HEK293 (cell line): ENCODE results near the gene ZCCHC7.

Experiments
- CTCF ChIA-PET: fragments of 350-600 bp; formaldehyde crosslinking; extraction: SDS; loops from one replicate; lab custom pipeline; 2021; ENCODE audit warnings: antibody characterized with exemption; lab: Yijun Ruan, JAX
- POLR2A ChIA-PET: fragments of 300-600 bp; formaldehyde crosslinking; extraction: SDS; loops from one replicate; lab custom pipeline; 2020; ENCODE audit warnings: antibody characterized with exemption, inconsistent platforms; lab: Yijun Ruan, JAX
- H3K27ac ChIP-seq: fragments of 200-500 bp; sonication (Bioruptor generic); 2 replicates; pipeline ENCODE4 v1.5.1; 2014; ENCODE audit warnings: low read depth, low read length, control low read depth, inconsistent platforms; ENCODE audit errors: extremely low read depth
- H3K36me3 ChIP-seq, 2 experiments: fragments of 200-500 bp in 1 of 2; sonication (Bioruptor generic) in 1 of 2; 1 replicate in 1 of 2; 2 replicates in 1 of 2; pipeline ENCODE4 v1.5.1; 2014 to 2017; ENCODE audit warnings: inconsistent platforms in 2 of 2, low read length in 2 of 2; ENCODE audit not compliant: control insufficient read depth in 2 of 2, insufficient read depth in 1 of 2
- H3K4me1 ChIP-seq: fragments of 200-500 bp; sonication (Bioruptor generic); 2 replicates; pipeline ENCODE4 v1.5.1; 2014; ENCODE audit warnings: mild to moderate bottlenecking, low read length, inconsistent platforms; ENCODE audit not compliant: control insufficient read depth, insufficient read depth
- H3K4me3 ChIP-seq: 2 replicates; pipeline ENCODE4 v1.5.1; 2011; ENCODE audit warnings: low read depth, mild to moderate bottlenecking, control low read depth, low read length, moderate library complexity
- H3K9me3 ChIP-seq: fragments of 200-500 bp; sonication (Bioruptor generic); 2 replicates; pipeline ENCODE4 v1.5.1; 2014; ENCODE audit warnings: low read depth, low read length, inconsistent platforms; ENCODE audit not compliant: control insufficient read depth, insufficient read depth
- MEIS1 ChIP-seq: sonication (generic); formaldehyde crosslinking; IDR thresholded peaks from 2 replicates; pipeline ENCODE4 v1.8.1; 2022; ENCODE audit warnings: missing genetic modification reagents, mild to moderate bottlenecking, borderline replicate concordance
- SALL2 ChIP-seq: fragments of 450-650 bp; formaldehyde crosslinking; IDR thresholded peaks from 2 replicates; pipeline ENCODE4 v1.5.0; 2017; ENCODE audit warnings: missing biosample characterization, mild to moderate bottlenecking, missing genetic modification characterization, borderline replicate concordance
- SCRT2 ChIP-seq: fragments of 450-650 bp; formaldehyde crosslinking; IDR thresholded peaks from 2 replicates; pipeline ENCODE4 v1.5.1; 2016; ENCODE audit warnings: missing biosample characterization, missing genetic modification characterization
- ZNF121 ChIP-seq: fragments of 450-650 bp; formaldehyde crosslinking; IDR thresholded peaks from 2 replicates; pipeline ENCODE4 v1.5.1; 2016; ENCODE audit warnings: missing biosample characterization, missing genetic modification characterization
- ZNF791 ChIP-seq: fragments of 450-650 bp; formaldehyde crosslinking; IDR thresholded peaks from 2 replicates; pipeline ENCODE4 v1.5.1; 2016; ENCODE audit warnings: missing biosample characterization, missing genetic modification characterization
- ZSCAN16 ChIP-seq: fragments of 450-650 bp; formaldehyde crosslinking; IDR thresholded peaks from 2 replicates; pipeline ENCODE4 v1.5.1; 2016; ENCODE audit warnings: missing biosample characterization, missing genetic modification characterization
- TF ChIP-seq, protein P1 (sequence below): fragments of 450-650 bp; formaldehyde crosslinking; IDR thresholded peaks from 2 replicates; pipeline ENCODE4 v1.5.1; 2016; ENCODE audit warnings: missing biosample characterization, missing genetic modification characterization, low read depth
- TF ChIP-seq, protein P2 (sequence below): fragments of 450-650 bp; formaldehyde crosslinking; optimal IDR thresholded peaks from 2 replicates; pipeline ENCODE3; 2016; ENCODE audit warnings: missing biosample characterization, mild to moderate bottlenecking, missing genetic modification characterization
- TF ChIP-seq, protein P3 (sequence below): fragments of 450-650 bp; formaldehyde crosslinking; IDR thresholded peaks from 2 replicates; pipeline ENCODE4 v1.5.1; 2016; ENCODE audit warnings: missing biosample characterization, missing genetic modification characterization
- TF ChIP-seq, protein P4 (sequence below): fragments of 450-650 bp; formaldehyde crosslinking; IDR thresholded peaks from 2 replicates; pipeline ENCODE4 v1.5.1; 2017; ENCODE audit warnings: missing biosample characterization, missing genetic modification characterization
- TF ChIP-seq, protein P5 (sequence below): fragments of 450-650 bp; formaldehyde crosslinking; IDR thresholded peaks from 2 replicates; pipeline ENCODE4 v1.5.1; 2017; ENCODE audit warnings: missing biosample characterization, mild to moderate bottlenecking, missing genetic modification characterization, moderate library complexity
- TF ChIP-seq, protein P6 (sequence below): fragments of 450-650 bp; formaldehyde crosslinking; IDR thresholded peaks from 2 replicates; pipeline ENCODE4 v1.5.1; 2016; ENCODE audit warnings: missing biosample characterization, missing genetic modification characterization
- TF ChIP-seq, protein P7 (sequence below): fragments of 450-650 bp; formaldehyde crosslinking; IDR thresholded peaks from 2 replicates; pipeline ENCODE4 v1.5.1; 2016; ENCODE audit warnings: missing biosample characterization, missing genetic modification characterization

ZCCHC7 gene

DNA sequence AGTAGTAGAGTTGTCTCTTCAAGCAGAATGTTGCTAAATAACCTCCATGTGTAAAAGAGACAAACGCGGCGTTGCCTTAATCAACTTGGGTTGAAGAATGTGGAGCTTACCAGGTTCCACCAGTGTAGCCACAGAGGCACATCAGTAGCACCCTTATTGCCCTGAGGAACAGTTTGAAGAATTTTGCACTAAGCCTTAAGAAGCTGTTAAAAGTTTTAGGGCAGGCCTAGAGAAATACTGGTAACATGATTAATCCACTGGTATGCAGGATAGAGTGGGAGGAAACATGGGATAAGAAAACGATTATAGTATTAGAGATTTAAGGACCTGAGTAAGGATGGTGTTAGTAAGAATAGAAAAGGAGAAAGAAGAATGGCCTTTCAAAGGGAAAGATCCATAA lies 100.6 kb downstream of the ZCCHC7 start:
- Histone ChIP-seq H3K4me3 (no peak overlapping the region), H3K27ac (no peak overlapping the region), H3K36me3 (no peaks in the 10 kb centered on the region), H3K4me1 (no peaks in the 10 kb centered on the region)
- TF ChIP-seq, protein P1, sequence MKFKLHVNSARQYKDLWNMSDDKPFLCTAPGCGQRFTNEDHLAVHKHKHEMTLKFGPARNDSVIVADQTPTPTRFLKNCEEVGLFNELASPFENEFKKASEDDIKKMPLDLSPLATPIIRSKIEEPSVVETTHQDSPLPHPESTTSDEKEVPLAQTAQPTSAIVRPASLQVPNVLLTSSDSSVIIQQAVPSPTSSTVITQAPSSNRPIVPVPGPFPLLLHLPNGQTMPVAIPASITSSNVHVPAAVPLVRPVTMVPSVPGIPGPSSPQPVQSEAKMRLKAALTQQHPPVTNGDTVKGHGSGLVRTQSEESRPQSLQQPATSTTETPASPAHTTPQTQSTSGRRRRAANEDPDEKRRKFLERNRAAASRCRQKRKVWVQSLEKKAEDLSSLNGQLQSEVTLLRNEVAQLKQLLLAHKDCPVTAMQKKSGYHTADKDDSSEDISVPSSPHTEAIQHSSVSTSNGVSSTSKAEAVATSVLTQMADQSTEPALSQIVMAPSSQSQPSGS = 0 out of 2 replicates have a peak, but pooled peaks have one; percentile 27
- TF ChIP-seq, protein P2, sequence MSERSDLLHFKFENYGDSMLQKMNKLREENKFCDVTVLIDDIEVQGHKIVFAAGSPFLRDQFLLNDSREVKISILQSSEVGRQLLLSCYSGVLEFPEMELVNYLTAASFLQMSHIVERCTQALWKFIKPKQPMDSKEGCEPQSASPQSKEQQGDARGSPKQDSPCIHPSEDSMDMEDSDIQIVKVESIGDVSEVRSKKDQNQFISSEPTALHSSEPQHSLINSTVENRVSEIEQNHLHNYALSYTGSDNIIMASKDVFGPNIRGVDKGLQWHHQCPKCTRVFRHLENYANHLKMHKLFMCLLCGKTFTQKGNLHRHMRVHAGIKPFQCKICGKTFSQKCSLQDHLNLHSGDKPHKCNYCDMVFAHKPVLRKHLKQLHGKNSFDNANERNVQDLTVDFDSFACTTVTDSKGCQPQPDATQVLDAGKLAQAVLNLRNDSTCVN (tag by site-specific recombination) = no peak
- TF ChIP-seq ZNF791 = no peak
- TF ChIP-seq, all 188 proteins: peak for 1
- CTCF ChIA-PET = no interaction called here
- H3K9me3 ChIP-seq = no peaks in the 10 kb centered on the region
- POLR2A ChIA-PET = no interaction called here

DNA sequence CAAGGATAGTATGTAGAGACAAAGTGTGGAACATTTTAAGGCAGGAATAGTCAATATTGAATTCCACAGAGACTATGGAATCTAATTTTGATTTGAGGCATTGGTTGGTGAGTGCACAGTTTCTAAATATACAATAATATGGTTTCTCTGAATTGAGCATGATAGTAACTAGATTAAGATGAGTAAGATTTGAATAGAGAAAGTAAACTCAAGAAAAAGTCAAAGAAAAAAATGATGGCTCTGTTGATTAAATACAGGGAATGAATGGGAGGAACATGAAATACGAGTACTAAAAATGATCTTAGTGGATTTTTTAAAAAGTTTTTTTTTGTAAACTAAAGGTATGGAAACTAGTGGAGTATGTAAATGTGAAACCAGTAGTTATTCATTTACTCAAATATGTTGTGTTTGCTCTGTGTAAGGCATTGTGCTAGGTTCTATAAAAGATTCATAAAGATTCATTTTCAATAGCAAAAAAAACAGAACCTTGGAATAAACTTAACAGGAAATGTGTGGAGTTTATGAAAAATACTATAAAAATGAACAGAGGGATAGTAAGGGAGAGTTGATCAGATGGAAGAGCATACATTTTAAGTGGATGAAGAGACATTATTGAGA lies 101.2 kb downstream of the ZCCHC7 start:
- H3K9me3 ChIP-seq = no peaks in the 10 kb centered on the region
- H3K4me1 ChIP-seq = no peaks in the 10 kb centered on the region
- CTCF ChIA-PET = interaction anchor here (0.6 kb wide), 1 partner anchor 62 kb away, joined by 6 read pairs; no protein-coding TSS in a partner anchor
- no peak overlapping the region for H3K4me3 ChIP-seq
- POLR2A ChIA-PET = no interaction called here
- TF ChIP-seq MEIS1 (no peak), ZNF121 (tag by site-specific recombination) (no peak), ZSCAN16 (tag by site-specific recombination) (no peak), SCRT2 (tag by site-specific recombination) (no peak), SALL2 (tag by site-specific recombination) (no peak)
- TF ChIP-seq, protein P3, sequence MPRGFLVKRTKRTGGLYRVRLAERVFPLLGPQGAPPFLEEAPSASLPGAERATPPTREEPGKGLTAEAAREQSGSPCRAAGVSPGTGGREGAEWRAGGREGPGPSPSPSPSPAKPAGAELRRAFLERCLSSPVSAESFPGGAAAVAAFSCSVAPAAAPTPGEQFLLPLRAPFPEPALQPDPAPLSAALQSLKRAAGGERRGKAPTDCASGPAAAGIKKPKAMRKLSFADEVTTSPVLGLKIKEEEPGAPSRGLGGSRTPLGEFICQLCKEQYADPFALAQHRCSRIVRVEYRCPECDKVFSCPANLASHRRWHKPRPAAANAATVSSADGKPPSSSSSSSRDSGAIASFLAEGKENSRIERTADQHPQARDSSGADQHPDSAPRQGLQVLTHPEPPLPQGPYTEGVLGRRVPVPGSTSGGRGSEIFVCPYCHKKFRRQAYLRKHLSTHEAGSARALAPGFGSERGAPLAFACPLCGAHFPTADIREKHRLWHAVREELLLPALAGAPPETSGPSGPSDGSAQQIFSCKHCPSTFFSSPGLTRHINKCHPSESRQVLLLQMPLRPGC (tag by site-specific recombination) = no peak
- TF ChIP-seq, protein P4, sequence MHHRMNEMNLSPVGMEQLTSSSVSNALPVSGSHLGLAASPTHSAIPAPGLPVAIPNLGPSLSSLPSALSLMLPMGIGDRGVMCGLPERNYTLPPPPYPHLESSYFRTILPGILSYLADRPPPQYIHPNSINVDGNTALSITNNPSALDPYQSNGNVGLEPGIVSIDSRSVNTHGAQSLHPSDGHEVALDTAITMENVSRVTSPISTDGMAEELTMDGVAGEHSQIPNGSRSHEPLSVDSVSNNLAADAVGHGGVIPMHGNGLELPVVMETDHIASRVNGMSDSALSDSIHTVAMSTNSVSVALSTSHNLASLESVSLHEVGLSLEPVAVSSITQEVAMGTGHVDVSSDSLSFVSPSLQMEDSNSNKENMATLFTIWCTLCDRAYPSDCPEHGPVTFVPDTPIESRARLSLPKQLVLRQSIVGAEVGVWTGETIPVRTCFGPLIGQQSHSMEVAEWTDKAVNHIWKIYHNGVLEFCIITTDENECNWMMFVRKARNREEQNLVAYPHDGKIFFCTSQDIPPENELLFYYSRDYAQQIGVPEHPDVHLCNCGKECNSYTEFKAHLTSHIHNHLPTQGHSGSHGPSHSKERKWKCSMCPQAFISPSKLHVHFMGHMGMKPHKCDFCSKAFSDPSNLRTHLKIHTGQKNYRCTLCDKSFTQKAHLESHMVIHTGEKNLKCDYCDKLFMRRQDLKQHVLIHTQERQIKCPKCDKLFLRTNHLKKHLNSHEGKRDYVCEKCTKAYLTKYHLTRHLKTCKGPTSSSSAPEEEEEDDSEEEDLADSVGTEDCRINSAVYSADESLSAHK (tag by site-specific recombination) = no peak
- TF ChIP-seq, protein P5, sequence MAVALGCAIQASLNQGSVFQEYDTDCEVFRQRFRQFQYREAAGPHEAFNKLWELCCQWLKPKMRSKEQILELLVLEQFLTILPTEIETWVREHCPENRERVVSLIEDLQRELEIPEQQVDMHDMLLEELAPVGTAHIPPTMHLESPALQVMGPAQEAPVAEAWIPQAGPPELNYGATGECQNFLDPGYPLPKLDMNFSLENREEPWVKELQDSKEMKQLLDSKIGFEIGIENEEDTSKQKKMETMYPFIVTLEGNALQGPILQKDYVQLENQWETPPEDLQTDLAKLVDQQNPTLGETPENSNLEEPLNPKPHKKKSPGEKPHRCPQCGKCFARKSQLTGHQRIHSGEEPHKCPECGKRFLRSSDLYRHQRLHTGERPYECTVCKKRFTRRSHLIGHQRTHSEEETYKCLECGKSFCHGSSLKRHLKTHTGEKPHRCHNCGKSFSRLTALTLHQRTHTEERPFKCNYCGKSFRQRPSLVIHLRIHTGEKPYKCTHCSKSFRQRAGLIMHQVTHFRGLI = no peak
- TF ChIP-seq, protein P6, sequence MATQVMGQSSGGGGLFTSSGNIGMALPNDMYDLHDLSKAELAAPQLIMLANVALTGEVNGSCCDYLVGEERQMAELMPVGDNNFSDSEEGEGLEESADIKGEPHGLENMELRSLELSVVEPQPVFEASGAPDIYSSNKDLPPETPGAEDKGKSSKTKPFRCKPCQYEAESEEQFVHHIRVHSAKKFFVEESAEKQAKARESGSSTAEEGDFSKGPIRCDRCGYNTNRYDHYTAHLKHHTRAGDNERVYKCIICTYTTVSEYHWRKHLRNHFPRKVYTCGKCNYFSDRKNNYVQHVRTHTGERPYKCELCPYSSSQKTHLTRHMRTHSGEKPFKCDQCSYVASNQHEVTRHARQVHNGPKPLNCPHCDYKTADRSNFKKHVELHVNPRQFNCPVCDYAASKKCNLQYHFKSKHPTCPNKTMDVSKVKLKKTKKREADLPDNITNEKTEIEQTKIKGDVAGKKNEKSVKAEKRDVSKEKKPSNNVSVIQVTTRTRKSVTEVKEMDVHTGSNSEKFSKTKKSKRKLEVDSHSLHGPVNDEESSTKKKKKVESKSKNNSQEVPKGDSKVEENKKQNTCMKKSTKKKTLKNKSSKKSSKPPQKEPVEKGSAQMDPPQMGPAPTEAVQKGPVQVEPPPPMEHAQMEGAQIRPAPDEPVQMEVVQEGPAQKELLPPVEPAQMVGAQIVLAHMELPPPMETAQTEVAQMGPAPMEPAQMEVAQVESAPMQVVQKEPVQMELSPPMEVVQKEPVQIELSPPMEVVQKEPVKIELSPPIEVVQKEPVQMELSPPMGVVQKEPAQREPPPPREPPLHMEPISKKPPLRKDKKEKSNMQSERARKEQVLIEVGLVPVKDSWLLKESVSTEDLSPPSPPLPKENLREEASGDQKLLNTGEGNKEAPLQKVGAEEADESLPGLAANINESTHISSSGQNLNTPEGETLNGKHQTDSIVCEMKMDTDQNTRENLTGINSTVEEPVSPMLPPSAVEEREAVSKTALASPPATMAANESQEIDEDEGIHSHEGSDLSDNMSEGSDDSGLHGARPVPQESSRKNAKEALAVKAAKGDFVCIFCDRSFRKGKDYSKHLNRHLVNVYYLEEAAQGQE (tag by site-specific recombination) = no peak
- TF ChIP-seq, protein P7, sequence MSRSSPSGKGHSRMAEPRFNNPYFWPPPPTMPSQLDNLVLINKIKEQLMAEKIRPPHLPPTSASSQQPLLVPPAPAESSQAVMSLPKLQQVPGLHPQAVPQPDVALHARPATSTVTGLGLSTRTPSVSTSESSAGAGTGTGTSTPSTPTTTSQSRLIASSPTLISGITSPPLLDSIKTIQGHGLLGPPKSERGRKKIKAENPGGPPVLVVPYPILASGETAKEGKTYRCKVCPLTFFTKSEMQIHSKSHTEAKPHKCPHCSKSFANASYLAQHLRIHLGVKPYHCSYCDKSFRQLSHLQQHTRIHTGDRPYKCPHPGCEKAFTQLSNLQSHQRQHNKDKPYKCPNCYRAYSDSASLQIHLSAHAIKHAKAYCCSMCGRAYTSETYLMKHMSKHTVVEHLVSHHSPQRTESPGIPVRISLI (tag by site-specific recombination) = no peak
- TF ChIP-seq, all 188 proteins: peak for 0
- no peaks in the 10 kb centered on the region for H3K36me3 ChIP-seq
- H3K27ac ChIP-seq = no peak overlapping the region
